ENCODE results near the gene EGFL7. TPM values are rescaled to one million over a fixed set of nuclear protein-coding genes. Genes with fewer than 3 reads are reported as not detected.

EGFL7 gene
- total and polyA plus RNA-seq, 3 donors from 2014 or later = 68.5 to 106 (median 101) TPM

DNA sequence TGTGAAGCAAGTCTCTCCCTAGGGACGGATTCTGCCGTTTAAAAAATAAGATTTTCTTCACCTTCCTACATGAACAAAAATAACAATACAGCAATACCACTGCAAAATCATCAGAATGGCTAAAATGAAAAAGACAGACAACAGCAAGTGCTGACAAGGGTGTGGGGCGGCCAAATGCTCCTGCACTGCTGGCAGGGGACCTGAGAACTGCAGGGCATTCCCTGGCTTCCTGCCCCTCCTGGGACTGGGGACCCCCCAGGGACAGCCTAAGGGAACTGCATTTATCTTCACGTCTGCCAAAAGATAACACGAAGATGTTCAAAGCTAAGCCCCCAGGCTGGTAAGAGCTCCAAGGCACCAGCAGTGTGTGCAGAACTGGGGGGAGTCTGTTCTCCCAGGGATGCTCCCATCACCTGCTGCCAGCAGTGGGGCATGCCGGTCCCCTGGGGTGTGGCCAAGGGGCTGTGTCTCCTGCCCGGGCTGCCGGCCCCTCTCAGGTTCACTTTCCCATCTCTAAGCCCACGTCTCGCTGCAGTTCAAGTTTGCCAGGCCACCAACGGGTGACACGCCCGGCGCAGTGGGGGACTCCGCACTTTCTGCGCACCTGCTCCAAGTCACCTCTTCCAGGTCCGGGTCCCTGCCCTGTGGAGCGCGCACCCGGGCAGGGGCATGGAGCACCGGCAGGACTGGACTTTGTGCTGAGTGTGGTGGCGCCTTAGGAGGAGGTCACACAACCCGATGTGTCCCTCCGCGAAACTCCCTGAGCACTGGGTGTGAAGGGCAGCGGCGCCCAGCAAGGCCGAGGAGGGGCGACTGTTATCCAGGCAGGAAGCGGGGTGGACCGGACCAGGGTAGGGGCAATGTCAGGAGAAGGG, 4.5 kb upstream of the EGFL7 start:
- no peak overlapping the region for H3K4me3 ChIP-seq
- intact Hi-C loops (cut with DNase I; ENCODE audit: low total_unique reads) = no loop called here
- H3K27ac ChIP-seq = no peak overlapping the region
- no peaks in the 10 kb centered on the region for H3K9me3 ChIP-seq
- H3K4me1 ChIP-seq = no peaks in the 10 kb centered on the region
- no peak for DNase-seq
- H3K27me3 ChIP-seq = no peaks in the 10 kb centered on the region
- no peaks in the 10 kb centered on the region for H3K36me3 ChIP-seq (ENCODE audit: low read depth, missing control alignments)
- WGBS, 2 donors = 69 to 75% methylated on average over 9 to 31 of the region's 31 CpGs
- no peak for TF ChIP-seq POLR2A (IDR thresholded peaks at IDR 0.05)
- TF ChIP-seq CTCF (IDR thresholded peaks at IDR 0.05) = no peak

DNA sequence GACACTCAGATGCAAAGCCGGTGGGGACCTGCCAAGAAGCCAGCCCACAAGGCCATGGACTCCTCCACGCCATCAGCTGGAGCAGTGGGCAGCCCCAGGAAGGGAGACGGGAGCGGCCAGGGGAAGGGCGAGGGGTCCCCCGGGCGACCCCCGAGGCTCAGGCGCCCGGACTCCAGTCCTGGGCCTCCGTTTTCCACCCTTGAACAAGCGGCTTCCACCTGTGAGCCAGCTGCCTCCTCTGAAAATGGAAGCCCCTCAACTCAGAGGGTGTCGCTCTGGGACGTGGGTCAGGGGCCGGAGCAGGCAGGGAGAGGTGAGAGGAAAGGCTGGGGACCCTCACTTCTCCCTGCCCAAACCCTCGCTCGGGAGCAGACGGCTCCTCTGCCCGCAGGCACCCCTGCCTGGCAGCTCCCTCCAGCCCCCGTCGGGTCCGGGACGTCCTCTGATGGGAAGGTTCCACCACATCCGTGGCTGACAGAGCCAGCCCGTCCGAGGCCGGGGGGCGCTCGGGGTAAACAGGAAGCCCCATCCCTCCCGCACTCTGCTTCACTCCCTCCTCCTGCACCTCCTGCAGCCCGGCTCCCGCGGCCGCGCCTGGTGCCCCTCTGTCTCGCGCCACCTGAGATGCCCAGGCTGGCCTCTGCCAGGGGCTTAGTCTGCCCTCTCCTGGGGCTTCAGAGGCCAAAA, 3.7 kb upstream of the EGFL7 start:
- WGBS, 2 donors = 69 to 70% methylated on average over 37 of the region's 37 CpGs
- DNase-seq = no peak
- Histone ChIP-seq H3K36me3 (ENCODE audit: low read depth, missing control alignments) (no peaks in the 10 kb centered on the region), H3K4me3 (no peak overlapping the region), H3K27me3 (no peaks in the 10 kb centered on the region), H3K4me1 (no peaks in the 10 kb centered on the region), H3K27ac (no peak overlapping the region), H3K9me3 (no peaks in the 10 kb centered on the region)
- intact Hi-C loops (cut with DNase I; ENCODE audit: low total_unique reads) = no loop called here
- no peak for TF ChIP-seq CTCF (IDR thresholded peaks at IDR 0.05)
- TF ChIP-seq POLR2A (IDR thresholded peaks at IDR 0.05) = no peak

GRCh38 chr9:136659861-136660784, 2.6 kb upstream of the EGFL7 start:
- no peaks in the 10 kb centered on the region for H3K9me3 ChIP-seq
- H3K27me3 ChIP-seq = no peaks in the 10 kb centered on the region
- intact Hi-C loops (cut with DNase I; ENCODE audit: low total_unique reads) = no loop called here
- no peak for TF ChIP-seq POLR2A (IDR thresholded peaks at IDR 0.05)
- no peak for TF ChIP-seq CTCF (IDR thresholded peaks at IDR 0.05)
- no peak overlapping the region for H3K4me3 ChIP-seq
- H3K4me1 ChIP-seq = no peaks in the 10 kb centered on the region
- H3K27ac ChIP-seq = no peak overlapping the region
- 83 to 100% methylated on average over 2 to 20 of the region's 21 CpGs for WGBS, 2 donors
- DNase-seq = no peak
- no peaks in the 10 kb centered on the region for H3K36me3 ChIP-seq (ENCODE audit: low read depth, missing control alignments)

DNA sequence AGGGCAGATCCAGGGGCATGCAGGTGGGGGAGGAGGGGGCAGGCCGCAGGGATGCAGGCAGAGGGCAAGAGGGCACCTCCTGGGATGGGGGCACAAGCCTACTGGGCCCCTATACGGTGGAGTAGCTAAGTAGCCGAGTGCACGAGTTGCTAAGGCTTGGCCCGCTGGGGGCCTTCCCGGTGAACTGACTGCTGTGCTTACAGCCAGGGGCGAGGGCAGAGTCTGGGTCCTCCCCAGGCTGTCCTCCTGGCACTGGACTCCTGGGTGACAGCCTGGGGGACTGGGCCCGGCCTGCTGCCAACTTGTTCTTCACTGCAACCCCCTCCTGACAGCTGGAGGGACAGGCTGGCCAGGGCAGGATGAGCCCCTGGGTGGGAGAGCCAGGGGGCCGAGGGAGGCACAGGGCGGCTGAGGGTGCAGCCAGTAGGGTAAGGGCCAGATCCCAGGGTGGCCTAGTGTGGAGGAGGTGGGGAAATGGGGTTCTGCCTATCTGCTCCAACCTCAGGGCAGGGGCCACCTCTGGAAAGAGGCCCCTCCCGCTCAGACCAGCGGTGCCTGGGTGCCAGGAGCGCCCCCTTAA, 1.7 kb upstream of the EGFL7 start:
- Histone ChIP-seq H3K27ac (no peak overlapping the region), H3K4me1 (no peaks in the 10 kb centered on the region), H3K36me3 (ENCODE audit: low read depth, missing control alignments) (no peaks in the 10 kb centered on the region), H3K9me3 (no peaks in the 10 kb centered on the region), H3K4me3 (no peak overlapping the region), H3K27me3 (no peaks in the 10 kb centered on the region)
- TF ChIP-seq POLR2A (IDR thresholded peaks at IDR 0.05) (no peak), CTCF (IDR thresholded peaks at IDR 0.05) (no peak)
- DNase-seq = no peak
- WGBS, 2 donors = 75 to 100% methylated on average over 4 to 13 of the region's 13 CpGs
- intact Hi-C loops (cut with DNase I; ENCODE audit: low total_unique reads) = no loop called here
